Keratinocyte (primary cell): ENCODE results near the gene KLF6. TPM values are rescaled to one million over a fixed set of nuclear protein-coding genes. Genes with fewer than 3 reads are reported as not detected.

Source experiments
- DNase-seq: peaks from one replicate; pipeline ENCODE4 v3.0.0-alpha.2; 2011; ENCODE audit warnings: low read depth, missing footprints, low spot score
- FAIRE-seq: peaks from 2 replicates; lab custom pipeline; 2011; peaks lifted over from hg19 to GRCh38; lab: Jason Lieb, UNC
- H2AFZ ChIP-seq: 2 replicates; pipeline ENCODE4 v1.6.0; 2012; ENCODE audit warnings: low read length, control low read depth, inconsistent platforms; ENCODE audit not compliant: control insufficient read depth
- H3K27ac ChIP-seq: 2 replicates; pipeline ENCODE4 v1.5.1; 2011; ENCODE audit warnings: low read length; ENCODE audit not compliant: control insufficient read depth, insufficient read depth
- H3K27me3 ChIP-seq: 3 replicates; pipeline ENCODE4 v1.6.0; 2011; ENCODE audit warnings: low read length; ENCODE audit not compliant: control insufficient read depth, insufficient read depth; ENCODE audit errors: extremely low read depth
- H3K36me3 ChIP-seq, 2 experiments: 2 replicates in 1 of 2; 3 replicates in 1 of 2; pipeline ENCODE4 v1.5.1; 2011; ENCODE audit warnings: low read length in 2 of 2, mild to moderate bottlenecking in 1 of 2; ENCODE audit not compliant: control insufficient read depth in 2 of 2, insufficient read depth in 2 of 2; ENCODE audit errors: extremely low read depth in 1 of 2
- H3K4me1 ChIP-seq: 3 replicates; pipeline ENCODE4 v1.5.1; 2011; ENCODE audit warnings: low read length; ENCODE audit not compliant: control insufficient read depth, insufficient read depth; ENCODE audit errors: extremely low read depth
- H3K4me2 ChIP-seq: 3 replicates; pipeline ENCODE4 v1.6.0; 2011; ENCODE audit warnings: low read depth, low read length; ENCODE audit not compliant: control insufficient read depth, insufficient read depth; ENCODE audit errors: extremely low read depth
- H3K4me3 ChIP-seq, 3 experiments: fragments of 200-600 bp in 1 of 3; sonication (generic) in 1 of 3; 2 replicates in 2 of 3; 3 replicates in 1 of 3; pipeline ENCODE4 v1.5.1; 2011 to 2016; ENCODE audit warnings: low read length in 3 of 3, mild to moderate bottlenecking in 3 of 3, control low read depth in 2 of 3, inconsistent platforms in 1 of 3, low read depth in 1 of 3, mixed read lengths in 1 of 3, mixed run types in 1 of 3, moderate library complexity in 1 of 3; ENCODE audit not compliant: control insufficient read depth in 2 of 3, insufficient read depth in 2 of 3; ENCODE audit errors: extremely low read depth in 1 of 3
- H3K79me2 ChIP-seq: 2 replicates; pipeline ENCODE4 v1.6.0; 2012; ENCODE audit warnings: low read length; ENCODE audit not compliant: control insufficient read depth, insufficient read depth
- H3K9ac ChIP-seq: 3 replicates; pipeline ENCODE4 v1.6.0; 2011; ENCODE audit warnings: low read length; ENCODE audit not compliant: control insufficient read depth, insufficient read depth; ENCODE audit errors: extremely low read depth
- H3K9me1 ChIP-seq: 3 replicates; pipeline ENCODE4 v1.6.0; 2011; ENCODE audit warnings: low read length; ENCODE audit not compliant: control insufficient read depth, insufficient read depth; ENCODE audit errors: extremely low read depth
- H3K9me3 ChIP-seq: 2 replicates; pipeline ENCODE4 v1.5.1; 2012; ENCODE audit warnings: low read depth, low read length; ENCODE audit not compliant: control insufficient read depth
- H4K20me1 ChIP-seq: 3 replicates; pipeline ENCODE4 v1.6.0; 2011; ENCODE audit warnings: low read length; ENCODE audit not compliant: control insufficient read depth, insufficient read depth; ENCODE audit errors: extremely low read depth
- EZH2 ChIP-seq: IDR thresholded peaks from one replicate; pipeline ENCODE4 v1.6.1; 2012; ENCODE audit warnings: inconsistent platforms, mild to moderate bottlenecking, low read length, moderate library complexity
- dilution Hi-C: fragments of 300-500 bp; cut with MboI; formaldehyde crosslinking; loops from one replicate; pipeline ENCODE4 v1.7.0; 2020; ENCODE audit warnings: low sequenced_read_pairs; ENCODE audit not compliant: extremely low pct_ligation_motif_present
- polyA plus RNA-seq, 5 experiments: library from polyadenylated mRNA; depleted of rRNA in 3 of 5; stranded (reverse) in 3 of 5; stranded (forward) in 1 of 5; unstranded in 1 of 5; fragments of >200 nt; gene quantifications; 1 replicate in 1 of 5; 2 replicates in 3 of 5; 3 replicates in 1 of 5; pipeline versions ENCODE4 v1.2.1 to v1.2.3, GENCODE V29; 2011 to 2012; ENCODE audit warnings: missing spikeins in 2 of 5, low read depth in 1 of 5, low replicate concordance in 1 of 5
- TF ChIP-seq, protein P1 (sequence below), 3 experiments: IDR thresholded peaks in 1 of 3; conservative IDR thresholded peaks in 1 of 3; optimal IDR thresholded peaks in 1 of 3; 2 replicates in 2 of 3; 3 replicates in 1 of 3; pipeline versions ENCODE3 to v1.5.1; 2011; ENCODE audit warnings: low read length in 3 of 3, mild to moderate bottlenecking in 3 of 3, moderate library complexity in 2 of 3, control low read depth in 1 of 3, inconsistent platforms in 1 of 3; ENCODE audit not compliant: insufficient read depth in 2 of 3; ENCODE audit errors: extremely low read depth in 1 of 3

The KLF6 gene
- polyA plus RNA-seq, 1 donor (not counting 4 experiments of a cell fraction or from before 2014, with no cell fraction given) = 250 TPM

DNA sequence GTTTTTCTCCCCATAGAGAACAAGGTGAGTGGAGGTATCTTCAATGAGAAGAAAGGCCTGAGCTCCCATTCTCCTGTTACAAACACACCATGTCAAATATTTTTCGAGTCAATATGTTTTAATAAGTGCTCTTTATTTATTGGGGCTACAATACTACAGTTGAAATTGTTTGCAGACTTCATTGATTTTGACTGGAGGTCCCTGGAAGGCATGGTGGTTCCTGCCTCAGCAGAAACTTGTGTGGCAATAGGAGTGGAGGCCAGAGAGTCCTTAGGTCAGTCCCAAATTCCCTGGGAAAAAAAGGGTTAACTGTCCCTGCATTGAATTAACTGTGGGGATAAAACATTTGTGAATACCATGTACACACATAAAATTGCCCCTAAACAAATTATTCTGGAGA lies 22.7 kb downstream of the KLF6 start:
- H3K9me3 ChIP-seq = no peaks in the 10 kb centered on the region
- H3K9ac ChIP-seq = peak overlapping the region; percentile 75
- H3K9me1 ChIP-seq = no peaks in the 10 kb centered on the region
- H4K20me1 ChIP-seq = no peaks in the 10 kb centered on the region
- H3K79me2 ChIP-seq = no peaks in the 10 kb centered on the region
- no peaks in the 10 kb centered on the region for H3K36me3 ChIP-seq
- no peaks in the 10 kb centered on the region for H3K27me3 ChIP-seq
- TF ChIP-seq, protein P1, sequence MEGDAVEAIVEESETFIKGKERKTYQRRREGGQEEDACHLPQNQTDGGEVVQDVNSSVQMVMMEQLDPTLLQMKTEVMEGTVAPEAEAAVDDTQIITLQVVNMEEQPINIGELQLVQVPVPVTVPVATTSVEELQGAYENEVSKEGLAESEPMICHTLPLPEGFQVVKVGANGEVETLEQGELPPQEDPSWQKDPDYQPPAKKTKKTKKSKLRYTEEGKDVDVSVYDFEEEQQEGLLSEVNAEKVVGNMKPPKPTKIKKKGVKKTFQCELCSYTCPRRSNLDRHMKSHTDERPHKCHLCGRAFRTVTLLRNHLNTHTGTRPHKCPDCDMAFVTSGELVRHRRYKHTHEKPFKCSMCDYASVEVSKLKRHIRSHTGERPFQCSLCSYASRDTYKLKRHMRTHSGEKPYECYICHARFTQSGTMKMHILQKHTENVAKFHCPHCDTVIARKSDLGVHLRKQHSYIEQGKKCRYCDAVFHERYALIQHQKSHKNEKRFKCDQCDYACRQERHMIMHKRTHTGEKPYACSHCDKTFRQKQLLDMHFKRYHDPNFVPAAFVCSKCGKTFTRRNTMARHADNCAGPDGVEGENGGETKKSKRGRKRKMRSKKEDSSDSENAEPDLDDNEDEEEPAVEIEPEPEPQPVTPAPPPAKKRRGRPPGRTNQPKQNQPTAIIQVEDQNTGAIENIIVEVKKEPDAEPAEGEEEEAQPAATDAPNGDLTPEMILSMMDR (optimal IDR thresholded peaks at IDR 0.05 in 1 of 3, IDR thresholded peaks at IDR 0.05 in 1 of 3, conservative IDR thresholded peaks at IDR 0.05 in 1 of 3; ENCODE audit: extremely low read depth in 1 of 3, insufficient read depth in 2 of 3, low read length in 3 of 3) = no peak
- TF ChIP-seq EZH2 = no peak
- H3K27ac ChIP-seq = peak overlapping the region; percentile 96
- dilution Hi-C loops = no loop called here
- FAIRE-seq = no peak
- H3K4me2 ChIP-seq = peak overlapping the region; percentile 83
- no peak overlapping the region for H2AFZ ChIP-seq
- H3K4me3 ChIP-seq = peak overlapping the region in 1 of 3 experiments; percentile 36
- H3K4me1 ChIP-seq = peaks cover 71% of the 10 kb centered on the region
- no peak for DNase-seq

DNA sequence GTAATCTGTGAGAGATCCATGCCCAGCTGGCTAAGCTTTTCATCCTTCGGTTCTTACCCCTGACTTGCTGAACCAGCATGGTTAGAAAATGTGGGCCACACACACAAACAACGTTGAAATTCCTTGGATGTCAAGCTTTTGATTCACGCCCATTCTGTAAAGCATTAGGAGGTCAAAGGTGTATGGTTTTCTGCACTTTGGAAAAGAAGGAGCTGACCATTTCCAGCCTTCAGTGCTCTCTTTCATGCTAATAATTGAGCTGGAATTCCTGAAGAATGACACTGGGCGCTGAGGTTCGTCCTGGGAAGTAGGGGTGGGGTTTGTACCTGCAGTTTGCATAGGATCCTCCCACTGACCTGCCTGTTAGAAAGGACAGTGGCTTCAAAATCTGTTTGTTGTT lies 23.1 kb downstream of the KLF6 start:
- H3K4me2 ChIP-seq = peak overlapping the region; percentile 83

More for the DNA sequence above, 23.1 kb downstream of the KLF6 start:
- dilution Hi-C loops = no loop called here
- Histone ChIP-seq H3K27me3 (no peaks in the 10 kb centered on the region), H3K9me3 (no peaks in the 10 kb centered on the region), H3K36me3 (no peaks in the 10 kb centered on the region), H2AFZ (no peak overlapping the region), H3K79me2 (no peaks in the 10 kb centered on the region), H3K27ac (peak overlapping the region; percentile 96), H3K4me1 (peaks cover 73% of the 10 kb centered on the region), H4K20me1 (no peaks in the 10 kb centered on the region), H3K9ac (peak overlapping the region; percentile 75), H3K9me1 (no peaks in the 10 kb centered on the region), H3K4me3 (no peak overlapping the region)
- TF ChIP-seq, protein P1 (optimal IDR thresholded peaks at IDR 0.05 in 1 of 3, IDR thresholded peaks at IDR 0.05 in 1 of 3, conservative IDR thresholded peaks at IDR 0.05 in 1 of 3; ENCODE audit: extremely low read depth in 1 of 3, insufficient read depth in 2 of 3, low read length in 3 of 3) = no peak
- TF ChIP-seq EZH2 = no peak
- DNase-seq (no peak), FAIRE-seq (peak; percentile 77)
